Measurements from ENCODE around the gene RUFY3.
"Not testable (repeated sequence)": the region's sequence is repeated elsewhere in the genome, so short reads cannot be mapped to it uniquely, and the experiment has no call there.

The RUFY3 gene

GRCh38 chr4:70705183-70706043 lies 16.4 kb upstream of the RUFY3 start:
- peak overlapping the region; percentile 63 for H3K4me3 ChIP-seq (ENCODE audit: low read depth, low read length)

- H3K4me3 ChIP-seq (ENCODE audit: low read depth, low read length) = peak overlapping the region; percentile 63
Measured at GRCh38 chr4:70706044-70706461, 15.7 kb upstream of the RUFY3 start.

- no peak overlapping the region for H3K4me3 ChIP-seq (ENCODE audit: low read depth, low read length)
Measured at GRCh38 chr4:70706516-70706915, 15.2 kb upstream of the RUFY3 start.

GRCh38 chr4:70709611-70710205 lies 12.1 kb upstream of the RUFY3 start:
- no peak overlapping the region for H3K4me3 ChIP-seq (ENCODE audit: low read depth, low read length)

GRCh38 chr4:70711599-70711998 lies 10.2 kb upstream of the RUFY3 start:
- H3K4me3 ChIP-seq (ENCODE audit: low read depth, low read length) = no peak overlapping the region

- no peak overlapping the region for H3K4me3 ChIP-seq (ENCODE audit: low read depth, low read length)
Measured at GRCh38 chr4:70712150-70712549, 9.6 kb upstream of the RUFY3 start.

- H3K4me3 ChIP-seq (ENCODE audit: low read depth, low read length) = no peak overlapping the region
Measured at GRCh38 chr4:70712604-70713452, 8.9 kb upstream of the RUFY3 start.

GRCh38 chr4:70713453-70714078 lies 8.2 kb upstream of the RUFY3 start:
- no peak overlapping the region for H3K4me3 ChIP-seq (ENCODE audit: low read depth, low read length)

- no peak overlapping the region for H3K4me3 ChIP-seq (ENCODE audit: low read depth, low read length)
Measured at GRCh38 chr4:70714079-70714887, 7.5 kb upstream of the RUFY3 start.

GRCh38 chr4:70715097-70715496 lies 6.7 kb upstream of the RUFY3 start:
- no peak overlapping the region for H3K4me3 ChIP-seq (ENCODE audit: low read depth, low read length)

GRCh38 chr4:70718811-70719604 lies 2.8 kb upstream of the RUFY3 start:
- H3K4me3 ChIP-seq (ENCODE audit: low read depth, low read length) = no peak overlapping the region

GRCh38 chr4:70722199-70722791 lies 531 bp downstream of the RUFY3 start:
- no peak overlapping the region for H3K4me3 ChIP-seq (ENCODE audit: low read depth, low read length)

- no peak overlapping the region for H3K4me3 ChIP-seq (ENCODE audit: low read depth, low read length)
Measured at GRCh38 chr4:70724463-70724862, 2.7 kb downstream of the RUFY3 start.

- no peak overlapping the region for H3K4me3 ChIP-seq (ENCODE audit: low read depth, low read length)
Measured at GRCh38 chr4:70725633-70726032, 3.9 kb downstream of the RUFY3 start.

- not testable (repeated sequence) for H3K4me3 ChIP-seq (ENCODE audit: low read depth, low read length)
Measured at GRCh38 chr4:70726515-70726914, 4.8 kb downstream of the RUFY3 start.

- no peak overlapping the region for H3K4me3 ChIP-seq (ENCODE audit: low read depth, low read length)
Measured at GRCh38 chr4:70728091-70728490, 6.3 kb downstream of the RUFY3 start.

GRCh38 chr4:70732878-70733277 lies 11.1 kb downstream of the RUFY3 start:
- H3K4me3 ChIP-seq (ENCODE audit: low read depth, low read length) = not testable (repeated sequence)

GRCh38 chr4:70734168-70734954 lies 12.6 kb downstream of the RUFY3 start:
- H3K4me3 ChIP-seq (ENCODE audit: low read depth, low read length) = no peak overlapping the region
